Mucosa of rectum (tissue), 2 donors: Measurements from ENCODE around the gene XPO6.

ENCODE experiments used
- H3K27ac ChIP-seq, 2 donors: one replicate each; pipeline ENCODE4 v1.7.0; 2013; ENCODE audit warnings: inconsistent platforms in 2 of 2, low read depth in 2 of 2, low read length in 2 of 2
- H3K27me3 ChIP-seq, 2 donors: one replicate each; pipeline ENCODE4 v1.7.0; 2013; ENCODE audit warnings: low read length in 2 of 2; ENCODE audit not compliant: control insufficient read depth in 2 of 2, insufficient read depth in 2 of 2
- H3K36me3 ChIP-seq, 2 donors: one replicate each; pipeline ENCODE4 v1.7.0; 2013; ENCODE audit warnings: low read length in 2 of 2; ENCODE audit not compliant: control insufficient read depth in 2 of 2, insufficient read depth in 2 of 2
- H3K4me1 ChIP-seq, 2 donors: one replicate each; pipeline ENCODE4 v1.7.0; 2013; ENCODE audit warnings: low read length in 2 of 2, mild to moderate bottlenecking in 1 of 2; ENCODE audit not compliant: control insufficient read depth in 2 of 2, insufficient read depth in 2 of 2
- H3K4me3 ChIP-seq, 2 donors: one replicate each; pipeline ENCODE4 v1.7.0; 2013; ENCODE audit warnings: low read length in 2 of 2
- H3K9ac ChIP-seq, 2 donors: one replicate each; pipeline ENCODE4 v1.7.0; 2013; ENCODE audit warnings: low read length in 2 of 2, low read depth in 1 of 2, mild to moderate bottlenecking in 1 of 2
- H3K9me3 ChIP-seq, 2 donors: one replicate each; pipeline ENCODE4 v1.7.0; 2013; ENCODE audit warnings: low read length in 2 of 2; ENCODE audit not compliant: control insufficient read depth in 2 of 2
- donor health status: healthy.
- donor health status: Normal muscosa, but diverticular disease.

The XPO6 gene

GRCh38 chr16:28175715-28176114 lies 36.0 kb downstream of the XPO6 start:
- H3K27me3 ChIP-seq: no peaks in the 10 kb centered on the region
- no peak overlapping the region for H3K4me3 ChIP-seq
- no peaks in the 10 kb centered on the region for H3K4me1 ChIP-seq
- no peak overlapping the region for H3K9ac ChIP-seq
- H3K9me3 ChIP-seq: no peaks in the 10 kb centered on the region
- peaks cover 26 to 47% of the 10 kb centered on the region in 2 donors for H3K36me3 ChIP-seq
- no peak overlapping the region for H3K27ac ChIP-seq

GRCh38 chr16:28172336-28172735 lies 39.4 kb downstream of the XPO6 start:
- Histone ChIP-seq H3K4me3 (no peak overlapping the region), H3K9me3 (no peaks in the 10 kb centered on the region), H3K36me3 (peaks cover 31 to 54% of the 10 kb centered on the region in 2 donors), H3K27me3 (no peaks in the 10 kb centered on the region), H3K9ac (no peak overlapping the region), H3K27ac (no peak overlapping the region), H3K4me1 (no peaks in the 10 kb centered on the region)

GRCh38 chr16:28171816-28172215 lies 39.9 kb downstream of the XPO6 start:
- no peaks in the 10 kb centered on the region for H3K9me3 ChIP-seq
- H3K36me3 ChIP-seq: peaks cover 33 to 57% of the 10 kb centered on the region in 2 donors
- H3K27me3 ChIP-seq: no peaks in the 10 kb centered on the region
- no peaks in the 10 kb centered on the region for H3K4me1 ChIP-seq
- no peak overlapping the region for H3K27ac ChIP-seq
- no peak overlapping the region for H3K9ac ChIP-seq
- H3K4me3 ChIP-seq: no peak overlapping the region

- H3K36me3 ChIP-seq: peaks cover 44 to 53% of the 10 kb centered on the region in 2 donors
- no peak overlapping the region for H3K9ac ChIP-seq
- H3K4me3 ChIP-seq: no peak overlapping the region
- H3K27ac ChIP-seq: no peak overlapping the region
- no peaks in the 10 kb centered on the region for H3K27me3 ChIP-seq
- no peaks in the 10 kb centered on the region for H3K4me1 ChIP-seq
- no peaks in the 10 kb centered on the region for H3K9me3 ChIP-seq
Measured at GRCh38 chr16:28168991-28169554, 42.7 kb downstream of the XPO6 start.

DNA sequence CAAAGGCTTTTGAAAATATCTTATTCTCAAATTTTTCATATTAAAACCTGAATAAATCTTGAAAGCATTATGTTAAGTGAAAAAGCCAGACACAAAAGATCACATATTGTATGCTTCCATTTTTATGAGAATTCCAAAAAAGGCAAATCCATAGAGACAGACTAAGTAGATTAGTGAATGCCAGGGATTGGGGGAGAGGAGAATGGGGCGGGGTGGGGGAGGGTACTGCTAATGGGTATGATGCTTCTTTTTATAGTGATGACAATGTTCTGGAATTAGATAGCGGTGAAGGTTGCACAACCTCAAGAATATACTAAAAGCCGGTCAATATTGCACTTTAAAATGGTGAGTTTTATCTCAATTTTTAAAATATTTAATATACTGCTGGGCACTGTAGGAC lies 44.0 kb downstream of the XPO6 start:
- Histone ChIP-seq H3K4me3 (no peak overlapping the region), H3K9ac (no peak overlapping the region), H3K9me3 (no peaks in the 10 kb centered on the region), H3K36me3 (peaks cover 47 to 51% of the 10 kb centered on the region in 2 donors), H3K27ac (no peak overlapping the region), H3K4me1 (no peaks in the 10 kb centered on the region), H3K27me3 (no peaks in the 10 kb centered on the region)

DNA sequence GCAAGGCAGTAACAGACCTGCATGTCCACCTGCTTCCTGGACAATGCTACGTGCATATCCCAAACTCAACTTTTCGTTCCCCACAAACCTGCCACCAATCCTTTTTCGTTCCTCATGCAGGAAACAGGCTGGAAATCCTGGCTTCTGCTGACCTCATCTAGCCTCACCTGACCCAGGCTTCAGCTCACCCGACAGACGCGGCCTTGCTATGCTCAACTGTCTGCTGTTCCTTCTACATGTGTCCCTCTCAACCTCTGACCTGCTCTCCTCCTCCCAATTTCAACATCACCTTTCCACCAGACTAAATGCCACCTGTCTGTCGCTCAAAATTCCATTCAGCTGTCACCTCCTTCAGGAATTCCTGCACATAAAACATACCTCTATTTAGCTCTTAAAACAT lies 44.5 kb downstream of the XPO6 start:
- no peak overlapping the region for H3K27ac ChIP-seq
- H3K36me3 ChIP-seq: peaks cover 42 to 48% of the 10 kb centered on the region in 2 donors
- H3K9ac ChIP-seq: no peak overlapping the region
- no peaks in the 10 kb centered on the region for H3K27me3 ChIP-seq
- no peaks in the 10 kb centered on the region for H3K9me3 ChIP-seq
- H3K4me3 ChIP-seq: no peak overlapping the region
- no peaks in the 10 kb centered on the region for H3K4me1 ChIP-seq

GRCh38 chr16:28166394-28167208 lies 45.2 kb downstream of the XPO6 start:
- no peak overlapping the region for H3K27ac ChIP-seq
- H3K9me3 ChIP-seq: no peaks in the 10 kb centered on the region
- peaks cover 41 to 47% of the 10 kb centered on the region in 2 donors for H3K36me3 ChIP-seq

GRCh38 chr16:28165598-28165997 lies 46.2 kb downstream of the XPO6 start:
- Histone ChIP-seq H3K4me1 (no peaks in the 10 kb centered on the region), H3K36me3 (peaks cover 41 to 47% of the 10 kb centered on the region in 2 donors), H3K9me3 (no peaks in the 10 kb centered on the region), H3K4me3 (no peak overlapping the region), H3K27ac (no peak overlapping the region), H3K27me3 (no peaks in the 10 kb centered on the region), H3K9ac (no peak overlapping the region)

More at GRCh38 chr16:28166394-28167208, 45.2 kb downstream of the XPO6 start:
- Histone ChIP-seq H3K9ac (no peak overlapping the region), H3K4me1 (no peaks in the 10 kb centered on the region), H3K4me3 (no peak overlapping the region), H3K27me3 (no peaks in the 10 kb centered on the region)

DNA sequence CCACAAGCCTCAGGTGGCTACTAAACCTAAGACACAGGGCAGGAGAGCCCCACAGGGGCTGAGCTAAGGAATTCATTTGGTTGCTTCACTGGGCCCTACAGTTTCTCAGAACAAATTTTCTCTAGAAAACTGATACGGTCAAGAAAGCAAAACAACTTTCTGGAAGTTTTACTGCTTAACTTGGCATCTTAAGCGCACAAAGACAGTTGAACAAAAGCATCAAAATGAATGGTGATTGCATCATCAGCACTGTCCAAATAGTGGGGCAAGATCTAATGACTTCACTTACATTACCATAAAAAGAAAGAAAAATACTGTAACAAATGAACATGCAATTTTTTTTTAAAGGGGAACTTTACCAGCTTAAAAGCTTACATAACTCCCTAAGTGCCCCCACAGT lies 47.6 kb downstream of the XPO6 start:
- peaks cover 33 to 38% of the 10 kb centered on the region in 2 donors for H3K36me3 ChIP-seq
- no peaks in the 10 kb centered on the region for H3K4me1 ChIP-seq
- no peak overlapping the region for H3K9ac ChIP-seq
- H3K27ac ChIP-seq: no peak overlapping the region
- H3K4me3 ChIP-seq: no peak overlapping the region
- H3K9me3 ChIP-seq: no peaks in the 10 kb centered on the region
- H3K27me3 ChIP-seq: no peaks in the 10 kb centered on the region

GRCh38 chr16:28163699-28164098 lies 48.1 kb downstream of the XPO6 start:
- H3K27ac ChIP-seq: peak overlapping the region in 1 of 2 donors; percentile 25
- H3K4me3 ChIP-seq: no peak overlapping the region
- H3K36me3 ChIP-seq: peaks cover 29 to 34% of the 10 kb centered on the region in 2 donors
- H3K9me3 ChIP-seq: no peaks in the 10 kb centered on the region
- H3K27me3 ChIP-seq: no peaks in the 10 kb centered on the region
- H3K9ac ChIP-seq: no peak overlapping the region
- no peaks in the 10 kb centered on the region for H3K4me1 ChIP-seq
